H1 (cell line): Measurements from ENCODE around the gene ACMSD. TPM values are rescaled to one million over a fixed set of nuclear protein-coding genes. Genes with fewer than 3 reads are reported as not detected.

Source experiments
- CHD1 ChIP-seq: IDR thresholded peaks from 2 replicates; pipeline ENCODE4 v1.6.1; 2012; ENCODE audit warnings: low read depth, low read length, improper control_type of control experiment
- JUN ChIP-seq: IDR thresholded peaks from 2 replicates; pipeline ENCODE4 v1.6.1; 2011; ENCODE audit warnings: low read depth, mild to moderate bottlenecking, improper control_type of control experiment, low read length
- KDM4A ChIP-seq: IDR thresholded peaks from one replicate; pipeline ENCODE4 v1.7.1; 2012; ENCODE audit warnings: low read depth, mild to moderate bottlenecking, moderate library complexity, low read length, inconsistent platforms; ENCODE audit not compliant: severe bottlenecking
- MAX ChIP-seq: IDR thresholded peaks from 2 replicates; pipeline ENCODE4 v1.6.1; 2012; ENCODE audit warnings: inconsistent platforms
- RFX5 ChIP-seq: IDR thresholded peaks from 2 replicates; pipeline ENCODE4 v1.6.1; 2011; ENCODE audit warnings: low read depth, low read length, improper control_type of control experiment, borderline replicate concordance
- RXRA ChIP-seq: IDR thresholded peaks from 2 replicates; pipeline ENCODE4 v1.6.1; 2011; ENCODE audit warnings: low read depth, mild to moderate bottlenecking, low read length, moderate library complexity; ENCODE audit not compliant: insufficient read depth
- USF2 ChIP-seq: IDR thresholded peaks from 2 replicates; pipeline ENCODE4 v1.6.1; 2011; ENCODE audit warnings: low read length, improper control_type of control experiment
- polyA plus RNA-seq, 7 experiments: library from polyadenylated mRNA; depleted of rRNA in 3 of 7; stranded (reverse) in 5 of 7; unstranded in 2 of 7; fragments of >200 nt in 5 of 7; fragments of 200-250 nt in 2 of 7; gene quantifications; 1 replicate in 5 of 7; 2 replicates in 1 of 7; 4 replicates in 1 of 7; pipeline versions ENCODE4 v1.2.1 to v1.2.3, GENCODE V29; 2011 to 2013; ENCODE audit warnings: missing spikeins in 2 of 7, mixed read lengths in 2 of 7
- total RNA-seq: library from RNA; stranded (reverse); fragmentation: NEBNext Ultra II Directional; extraction: Animal tissue kit (Norgen Biotek cat#: 25700); gene quantifications from 2 replicates; pipeline ENCODE4 v1.2.1, GENCODE V29; 2021

ACMSD gene
- total and polyA plus RNA-seq, 2 of the 8 experiments (the other 6 are each of a cell fraction or from before 2014, with no cell fraction given) = not detected

- no peak for TF ChIP-seq USF2
- no peak for TF ChIP-seq JUN
- TF ChIP-seq CHD1 = no peak
- no peak for TF ChIP-seq RFX5
- no peak for TF ChIP-seq RXRA
- TF ChIP-seq KDM4A = no peak
- TF ChIP-seq MAX = no peak
Observed at GRCh38 chr2:134862674-134863073, 24.3 kb downstream of the ACMSD start (continued).
